Fibroblast of villous mesenchyme (primary cell): ENCODE data around the gene EHD4. TPM values are rescaled to one million over a fixed set of nuclear protein-coding genes. Genes with fewer than 3 reads are reported as not detected.

Experiments
- DNase-seq: peaks from one replicate; pipeline ENCODE4 v3.0.0-alpha.2; 2010; ENCODE audit warnings: low read depth
- H3K4me3 ChIP-seq: 2 replicates; pipeline ENCODE4 v1.5.1; 2011; ENCODE audit warnings: low read depth, mild to moderate bottlenecking, low read length
- total RNA-seq: library from RNA; depleted of rRNA; stranded (reverse); fragments of >200 nt; gene quantifications from 2 replicates; pipeline ENCODE4 v1.2.3, GENCODE V29; 2012
- TF ChIP-seq, protein P1 (sequence below): IDR thresholded peaks from 2 replicates; pipeline ENCODE4 v1.5.1; 2012; ENCODE audit warnings: low read depth, mild to moderate bottlenecking, low read length; ENCODE audit not compliant: insufficient read depth

EHD4 gene
- total RNA-seq, 1 donor, result 19.0 TPM

DNA sequence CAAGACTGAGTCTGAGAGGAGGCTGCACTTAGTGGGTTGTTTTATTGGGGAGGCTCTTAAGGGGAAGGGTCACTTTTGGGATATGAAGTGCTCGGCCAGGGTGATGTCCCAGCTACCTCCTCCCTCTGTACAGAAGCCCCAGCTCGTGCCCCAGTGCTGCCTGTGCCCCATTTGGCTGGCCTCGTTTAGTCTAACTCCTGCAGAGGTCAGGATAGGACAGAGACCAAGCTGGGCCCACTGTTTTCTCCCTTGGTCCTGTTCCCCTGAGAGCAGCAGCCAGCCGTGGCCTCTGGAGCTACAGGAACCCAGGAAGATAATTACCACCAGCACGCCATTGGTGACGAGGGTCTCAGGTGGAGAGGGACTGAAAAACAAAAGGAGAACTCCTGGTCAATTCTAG is 30.0 kb upstream of the EHD4 start:
- TF ChIP-seq, protein P1, sequence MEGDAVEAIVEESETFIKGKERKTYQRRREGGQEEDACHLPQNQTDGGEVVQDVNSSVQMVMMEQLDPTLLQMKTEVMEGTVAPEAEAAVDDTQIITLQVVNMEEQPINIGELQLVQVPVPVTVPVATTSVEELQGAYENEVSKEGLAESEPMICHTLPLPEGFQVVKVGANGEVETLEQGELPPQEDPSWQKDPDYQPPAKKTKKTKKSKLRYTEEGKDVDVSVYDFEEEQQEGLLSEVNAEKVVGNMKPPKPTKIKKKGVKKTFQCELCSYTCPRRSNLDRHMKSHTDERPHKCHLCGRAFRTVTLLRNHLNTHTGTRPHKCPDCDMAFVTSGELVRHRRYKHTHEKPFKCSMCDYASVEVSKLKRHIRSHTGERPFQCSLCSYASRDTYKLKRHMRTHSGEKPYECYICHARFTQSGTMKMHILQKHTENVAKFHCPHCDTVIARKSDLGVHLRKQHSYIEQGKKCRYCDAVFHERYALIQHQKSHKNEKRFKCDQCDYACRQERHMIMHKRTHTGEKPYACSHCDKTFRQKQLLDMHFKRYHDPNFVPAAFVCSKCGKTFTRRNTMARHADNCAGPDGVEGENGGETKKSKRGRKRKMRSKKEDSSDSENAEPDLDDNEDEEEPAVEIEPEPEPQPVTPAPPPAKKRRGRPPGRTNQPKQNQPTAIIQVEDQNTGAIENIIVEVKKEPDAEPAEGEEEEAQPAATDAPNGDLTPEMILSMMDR, result no peak
- no peak overlapping the region for H3K4me3 ChIP-seq
- DNase-seq, result no peak

DNA sequence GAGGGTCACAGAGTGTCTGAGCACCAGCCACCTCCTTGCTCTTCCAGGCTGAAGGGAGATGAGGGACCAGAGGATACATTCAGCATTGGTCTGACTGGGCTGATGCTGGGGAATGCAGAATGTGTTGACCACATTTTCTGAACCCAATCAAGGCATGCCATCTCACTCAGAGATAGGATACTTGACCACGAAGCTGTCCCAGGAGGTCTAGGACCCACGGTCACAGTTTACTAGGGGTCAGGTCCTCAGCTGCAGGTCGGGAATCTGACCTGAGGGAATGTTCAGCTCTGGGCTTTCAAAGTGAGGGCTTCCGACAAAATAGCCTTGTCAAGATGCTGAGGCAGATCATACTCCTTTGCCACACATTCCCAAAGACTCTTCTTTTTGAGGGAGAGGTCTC is 28.9 kb upstream of the EHD4 start:
- no peak overlapping the region for H3K4me3 ChIP-seq
- no peak for DNase-seq
- TF ChIP-seq, protein P1, result no peak

DNA sequence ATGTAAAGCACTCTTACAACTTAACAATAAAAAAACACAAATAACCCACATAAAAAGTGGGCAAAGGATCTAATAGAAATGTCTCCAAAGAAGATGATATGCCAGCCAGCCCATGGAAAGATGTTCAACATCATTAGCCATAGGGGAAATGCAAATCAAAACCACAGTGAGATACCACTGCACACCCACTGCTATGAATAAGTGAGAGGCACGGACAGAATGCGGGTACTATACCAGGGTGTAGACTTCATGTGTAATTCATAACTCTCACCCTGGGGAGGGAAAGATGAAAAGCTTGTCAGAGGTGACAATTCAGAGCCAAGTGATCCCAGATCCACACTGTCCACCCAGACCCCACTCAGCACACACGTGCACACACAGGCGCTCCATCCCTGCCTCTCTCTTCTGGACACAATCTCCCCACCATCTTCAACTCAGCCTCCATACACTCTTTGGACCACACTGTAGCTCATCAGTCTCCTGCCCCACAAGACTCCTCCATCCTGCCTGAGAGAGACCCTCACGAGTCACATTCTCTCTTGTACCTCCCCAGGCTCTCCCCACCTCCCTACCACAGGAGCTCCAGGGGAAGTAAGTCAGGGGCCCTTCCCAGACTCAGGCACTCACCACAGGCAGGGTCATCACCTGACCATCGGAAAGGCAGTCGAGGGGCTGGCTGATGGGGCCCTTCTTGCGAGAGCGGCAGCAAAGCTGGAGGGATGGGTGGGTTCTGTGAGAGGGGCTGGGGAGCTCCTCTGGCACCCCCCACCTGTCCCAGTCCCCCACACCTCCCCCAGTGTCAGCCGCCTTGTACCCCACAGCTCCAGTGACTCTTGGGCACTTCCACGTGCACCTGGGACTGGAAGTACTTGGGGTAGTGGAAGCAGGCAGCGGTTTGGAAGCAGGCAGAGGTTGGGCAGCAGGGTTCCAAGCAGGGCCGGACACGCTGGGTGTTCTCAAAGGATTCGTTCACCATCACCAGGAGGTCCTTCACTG is 27.2 kb upstream of the EHD4 start:
- TF ChIP-seq, protein P1, result no peak
- no peak for DNase-seq
- H3K4me3 ChIP-seq, result no peak overlapping the region

DNA sequence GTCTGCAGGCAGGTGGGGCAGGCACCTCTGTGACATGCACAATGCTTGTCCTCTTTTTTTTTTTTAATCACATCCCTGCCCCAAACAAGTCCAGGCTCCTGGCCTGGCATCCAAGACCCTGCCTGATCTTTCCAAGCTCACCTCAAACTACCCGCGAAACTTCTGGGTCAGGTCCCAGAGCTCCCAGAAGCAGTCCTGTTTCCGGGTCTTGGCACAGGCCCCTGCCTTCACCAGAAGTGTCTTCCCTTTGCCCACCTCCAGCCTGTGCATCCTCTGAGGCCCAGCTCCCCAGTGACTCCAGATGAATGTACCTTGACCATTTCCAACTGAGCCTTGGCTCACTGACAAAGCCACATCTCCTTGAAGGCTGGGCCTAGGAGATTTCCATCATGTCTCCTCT is 25.5 kb upstream of the EHD4 start:
- no peak overlapping the region for H3K4me3 ChIP-seq
- no peak for DNase-seq
- TF ChIP-seq, protein P1, result no peak

DNA sequence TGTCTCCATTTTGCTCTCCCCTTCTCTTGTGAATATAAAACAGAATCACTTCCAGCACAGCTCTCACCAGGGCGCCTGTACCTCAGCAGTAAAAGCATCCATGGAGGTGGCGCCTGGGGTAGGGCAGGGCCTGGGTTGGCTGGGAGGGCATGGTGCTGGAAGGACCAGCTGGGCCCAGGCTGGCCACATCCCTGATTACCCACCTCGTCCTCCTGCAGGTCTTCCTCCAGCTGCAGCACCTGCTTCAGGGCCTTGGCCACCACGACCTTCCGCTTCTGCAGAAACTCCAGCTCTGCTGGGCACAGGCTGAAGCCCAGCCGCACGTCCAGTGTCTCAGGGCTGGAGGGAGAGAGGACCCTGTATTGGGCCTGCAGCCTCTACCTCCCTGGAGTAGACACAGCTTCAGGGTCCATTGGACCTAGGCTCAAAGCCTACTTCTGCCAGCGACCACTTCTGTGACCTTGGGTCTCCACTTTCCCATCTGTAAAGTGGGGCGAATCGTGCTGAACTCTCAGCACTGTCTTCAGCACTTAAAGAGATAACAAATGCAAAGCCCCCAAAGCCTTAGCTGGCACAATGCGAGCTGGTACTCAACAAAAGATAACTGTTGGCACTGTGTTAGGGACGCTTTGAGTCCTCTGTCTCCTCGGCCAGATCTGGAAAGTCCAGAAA is 24.7 kb upstream of the EHD4 start:
- no peak for DNase-seq
- TF ChIP-seq, protein P1, result no peak
- H3K4me3 ChIP-seq, result no peak overlapping the region

DNA sequence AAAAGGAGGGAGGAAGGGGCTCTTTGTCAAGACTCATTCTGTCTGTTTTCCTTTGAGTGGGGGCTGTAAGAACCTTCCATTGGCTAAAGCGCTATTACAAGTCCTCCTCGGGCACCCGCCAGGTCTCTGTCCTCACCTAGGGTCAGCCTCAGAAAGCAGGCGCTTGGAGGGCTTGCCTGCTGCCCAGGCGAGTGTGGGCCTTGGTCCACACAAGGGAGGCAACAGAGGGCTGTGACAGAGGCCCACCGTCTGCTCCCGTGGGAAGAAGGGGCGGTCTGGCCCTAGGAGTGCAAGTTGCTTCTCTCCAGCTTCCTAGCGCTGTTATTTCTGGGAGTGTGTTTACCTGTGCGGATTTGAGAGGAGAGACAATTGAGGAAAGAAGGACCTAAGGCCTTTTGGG is 24.0 kb upstream of the EHD4 start:
- DNase-seq, result no peak
- no peak overlapping the region for H3K4me3 ChIP-seq
- TF ChIP-seq, protein P1, result no peak
